Measurements from ENCODE around the gene ETS1. TPM values are rescaled to one million over a fixed set of nuclear protein-coding genes. Genes with fewer than 3 reads are reported as not detected.
A peak's percentile ranks its signal among the peaks of the same experiment; 100 is the strongest.

The ETS1 gene
- total RNA-seq, 2 experiments from 2014 or later, result 203 to 466 TPM

GRCh38 chr11:128476729-128477128 is 110.6 kb downstream of the ETS1 start:
- Histone ChIP-seq H3K79me2 (ENCODE audit: insufficient read depth, low read depth, low read length) (peaks cover 92% of the 10 kb centered on the region), H3K27ac (ENCODE audit: low read depth, low read length, poor library complexity, severe bottlenecking) (peak overlapping the region; percentile 98), H2AFZ (ENCODE audit: low read length) (no peak overlapping the region), H3K4me1 (ENCODE audit: insufficient read depth, low read length, poor library complexity, severe bottlenecking) (peaks cover 100% of the 10 kb centered on the region), H3K9me2 (ENCODE audit: insufficient read depth, low read length) (no peaks in the 10 kb centered on the region), H3K36me3 (ENCODE audit: insufficient read depth, low read length) (peaks cover 98% of the 10 kb centered on the region), H3K4me3 (ENCODE audit: low read depth, low read length, poor library complexity, severe bottlenecking) (peak overlapping the region; percentile 49), H4K20me1 (ENCODE audit: insufficient read depth, low read length) (no peaks in the 10 kb centered on the region; the same call in 1 of the 2 replicates), H3K4me2 (ENCODE audit: low read length) (peak overlapping the region; percentile 78), H3K9me3 (ENCODE audit: low read length) (no peaks in the 10 kb centered on the region)
- BruUV-seq (replicated peaks), result no TSS peak
- ChIA-PET CTCF (ENCODE audit: unreplicated experiment) (interaction anchor here (1.2 to 1.3 kb wide), 2 partner anchors 43 to 155 kb away, joined by 4 to 6 read pairs; no protein-coding TSS in a partner anchor), POLR2A (interaction anchor here (0.6 to 7.3 kb wide), 13 partner anchors 8 to 1596 kb away, joined by 3 to 184 read pairs (median 3); no protein-coding TSS in a partner anchor)
- no peak for DNase-seq (ENCODE audit: low spot score)
- no peak for TF ChIP-seq CTCF (conservative IDR thresholded peaks at IDR 0.05; ENCODE audit: low read length)
- TF ChIP-seq EZH2phosphoT487 (IDR thresholded peaks at IDR 0.05; ENCODE audit: borderline replicate concordance, low read depth, low read length), result no peak
- intact Hi-C loops (cut with micrococcal nuclease; ENCODE audit: unreplicated experiment), result loop anchor here (1.0 kb wide), 1 partner anchor 7 kb away; no protein-coding TSS in a partner anchor

- Histone ChIP-seq H3K27ac (ENCODE audit: low read depth, low read length, poor library complexity, severe bottlenecking) (peak overlapping the region; percentile 98), H2AFZ (ENCODE audit: low read length) (no peak overlapping the region), H3K4me2 (ENCODE audit: low read length) (peak overlapping the region; percentile 78), H3K79me2 (ENCODE audit: insufficient read depth, low read depth, low read length) (peaks cover 85% of the 10 kb centered on the region), H3K4me3 (ENCODE audit: low read depth, low read length, poor library complexity, severe bottlenecking) (peak overlapping the region; percentile 7), H3K4me1 (ENCODE audit: insufficient read depth, low read length, poor library complexity, severe bottlenecking) (peaks cover 100% of the 10 kb centered on the region), H3K9me2 (ENCODE audit: insufficient read depth, low read length) (no peaks in the 10 kb centered on the region), H4K20me1 (ENCODE audit: insufficient read depth, low read length) (no peaks in the 10 kb centered on the region; the same call in 1 of the 2 replicates), H3K36me3 (ENCODE audit: insufficient read depth, low read length) (peaks cover 93% of the 10 kb centered on the region), H3K9me3 (ENCODE audit: low read length) (no peaks in the 10 kb centered on the region)
- TF ChIP-seq CTCF (conservative IDR thresholded peaks at IDR 0.05; ENCODE audit: low read length), result no peak
- TF ChIP-seq EZH2phosphoT487 (IDR thresholded peaks at IDR 0.05; ENCODE audit: borderline replicate concordance, low read depth, low read length), result no peak
- no peak for DNase-seq (ENCODE audit: low spot score)
- BruUV-seq (replicated peaks), result no TSS peak
- CTCF ChIA-PET (ENCODE audit: unreplicated experiment), result interaction anchor here (0.8 to 1.3 kb wide), 2 partner anchors 44 kb away, joined by 3 to 4 read pairs; no protein-coding TSS in a partner anchor
- intact Hi-C loops (cut with micrococcal nuclease; ENCODE audit: unreplicated experiment), result no loop called here
- POLR2A ChIA-PET, result interaction anchor here (0.6 to 7.3 kb wide), 14 partner anchors 8 to 1470 kb away, joined by 3 to 184 read pairs (median 3); no protein-coding TSS in a partner anchor
Observed at GRCh38 chr11:128476049-128476448, 111.3 kb downstream of the ETS1 start.
